SK-N-SH (cell line): ENCODE results near the gene CSRNP3. TPM values are rescaled to one million over a fixed set of nuclear protein-coding genes. Genes with fewer than 3 reads are reported as not detected.

Experiments used
- CTCF ChIA-PET: fragments of 300-600, 350-600 bp; formaldehyde crosslinking; extraction: SDS; loops from one replicate; lab custom pipeline; 2021; lab: Yijun Ruan, JAX
- POLR2A ChIA-PET: fragments of 350-600 bp; sonication (Branson Sonifier 250); formaldehyde crosslinking; extraction: SDS; loops from one replicate; lab custom pipeline; 2020; ENCODE audit warnings: antibody characterized with exemption, inconsistent platforms; lab: Yijun Ruan, JAX
- DNase-seq: peaks from one replicate; pipeline ENCODE4 v3.0.0; 2012
- H2AFZ ChIP-seq: fragments of 200-600 bp; sonication (generic); 2 replicates; pipeline ENCODE4 v1.8.1; 2016; ENCODE audit warnings: antibody characterized with exemption, mild to moderate bottlenecking, low read depth
- H3F3A ChIP-seq: fragments of 200-600 bp; sonication (generic); replicated peaks from 2 replicates; pipeline ENCODE3; 2016; ENCODE audit warnings: antibody characterized with exemption, mild to moderate bottlenecking; ENCODE audit not compliant: insufficient read depth
- H3K27ac ChIP-seq, 2 experiments: fragments of 200-500 bp in 1 of 2; fragments of 200-600 bp in 1 of 2; sonication (Bioruptor generic) in 1 of 2; sonication (generic), shearing (Covaris generic) in 1 of 2; 2 replicates each; pipeline versions ENCODE4 v1.5.1 to v1.6.1; 2014 to 2016; ENCODE audit warnings: low read depth in 2 of 2, inconsistent platforms in 1 of 2, low read length in 1 of 2, mild to moderate bottlenecking in 1 of 2, mixed read lengths in 1 of 2
- H3K27me3 ChIP-seq: fragments of 200-600 bp; sonication (generic), shearing (Covaris generic); 2 replicates; pipeline ENCODE4 v1.6.1; 2016; ENCODE audit warnings: mixed run types; ENCODE audit not compliant: insufficient read depth
- H3K36me3 ChIP-seq, 2 experiments: fragments of 200-500 bp in 1 of 2; fragments of 200-600 bp in 1 of 2; sonication (Bioruptor generic) in 1 of 2; sonication (generic) in 1 of 2; replicated peaks in 1 of 2; 2 replicates each; pipeline versions ENCODE3 to v1.5.1; 2014 to 2016; ENCODE audit warnings: low read length in 1 of 2, mild to moderate bottlenecking in 1 of 2; ENCODE audit not compliant: insufficient read depth in 2 of 2, control insufficient read depth in 1 of 2
- H3K4me1 ChIP-seq, 2 experiments: fragments of 200-500 bp in 1 of 2; fragments of 200-600 bp in 1 of 2; sonication (Bioruptor generic) in 1 of 2; sonication (generic), shearing (Covaris generic) in 1 of 2; 2 replicates each; pipeline versions ENCODE4 v1.5.1 to v1.6.1; 2014 to 2016; ENCODE audit warnings: low read depth in 1 of 2, low read length in 1 of 2, mixed run types in 1 of 2; ENCODE audit not compliant: insufficient read depth in 2 of 2, control insufficient read depth in 1 of 2
- H3K4me2 ChIP-seq: fragments of 200-600 bp; sonication (generic), shearing (Covaris generic); 2 replicates; pipeline ENCODE4 v1.6.1; 2017; ENCODE audit warnings: mixed run types
- H3K4me3 ChIP-seq, 2 experiments: fragments of 200-500 bp in 1 of 2; fragments of 200-600 bp in 1 of 2; sonication (Bioruptor generic) in 1 of 2; sonication (generic), shearing (Covaris generic) in 1 of 2; 2 replicates each; pipeline versions ENCODE4 v1.5.1 to v1.8.1; 2014 to 2016; ENCODE audit warnings: low read depth in 2 of 2, inconsistent platforms in 1 of 2, low read length in 1 of 2, mild to moderate bottlenecking in 1 of 2, mixed read lengths in 1 of 2, moderate library complexity in 1 of 2
- H3K79me2 ChIP-seq: fragments of 200-600 bp; sonication (generic); 2 replicates; pipeline ENCODE4 v1.8.1; 2017; ENCODE audit warnings: mild to moderate bottlenecking; ENCODE audit not compliant: insufficient read depth
- H3K9ac ChIP-seq: fragments of 200-600 bp; sonication (generic); 2 replicates; pipeline ENCODE4 v1.6.1; 2017; ENCODE audit warnings: mixed run types
- H3K9me2 ChIP-seq: fragments of 200-600 bp; sonication (generic); 2 replicates; pipeline ENCODE4 v1.6.1; 2017; ENCODE audit warnings: mixed run types
- H3K9me3 ChIP-seq: fragments of 200-600 bp; sonication (generic); 2 replicates; pipeline ENCODE4 v1.6.1; 2017; ENCODE audit warnings: mixed run types, mild to moderate bottlenecking, moderate library complexity
- H4K20me1 ChIP-seq: fragments of 200-600 bp; sonication (generic); 2 replicates; pipeline ENCODE4 v1.6.1; 2017; ENCODE audit warnings: mild to moderate bottlenecking, mixed run types; ENCODE audit not compliant: insufficient read depth
- EP300 ChIP-seq, 2 experiments: IDR thresholded peaks; 2 replicates each; pipeline versions ENCODE4 v1.4.0 to v1.6.1; 2012; ENCODE audit warnings: borderline replicate concordance in 1 of 2, low read depth in 1 of 2, low read length in 1 of 2
- FOXJ3 ChIP-seq: sonication (generic); formaldehyde crosslinking; IDR thresholded peaks from 2 replicates; pipeline ENCODE4 v1.5.1; 2020; ENCODE audit warnings: mild to moderate bottlenecking, missing genetic modification reagents
- FOXM1 ChIP-seq: IDR thresholded peaks from 2 replicates; pipeline ENCODE4 v1.4.0; 2012; ENCODE audit warnings: low read depth, mild to moderate bottlenecking
- GABPA ChIP-seq: IDR thresholded peaks from 2 replicates; pipeline ENCODE4 v1.4.0; 2012; ENCODE audit warnings: low read depth, mild to moderate bottlenecking
- GATA2 ChIP-seq: sonication (generic); formaldehyde crosslinking; IDR thresholded peaks from 2 replicates; pipeline ENCODE4 v1.5.0; 2020; ENCODE audit warnings: mild to moderate bottlenecking, missing genetic modification reagents
- JUND ChIP-seq: IDR thresholded peaks from 2 replicates; pipeline ENCODE4 v1.4.0; 2012
- MEF2A ChIP-seq: IDR thresholded peaks from 2 replicates; pipeline ENCODE4 v1.4.0; 2012; ENCODE audit warnings: low read depth, borderline replicate concordance
- MXI1 ChIP-seq: IDR thresholded peaks from 2 replicates; pipeline ENCODE4 v1.6.1; 2012; ENCODE audit warnings: mild to moderate bottlenecking, low read depth, low read length, improper control_type of control experiment
- NRF1 ChIP-seq: IDR thresholded peaks from 2 replicates; pipeline ENCODE4 v1.6.1; 2012; ENCODE audit warnings: low read depth, mild to moderate bottlenecking, low read length
- RCOR1 ChIP-seq: fragments of 150-350 bp; IDR thresholded peaks from 2 replicates; pipeline ENCODE4 v1.6.1; 2017; ENCODE audit warnings: antibody characterized with exemption, low read length
- RFX5 ChIP-seq: IDR thresholded peaks from 2 replicates; pipeline ENCODE4 v1.6.1; 2012; ENCODE audit warnings: mild to moderate bottlenecking, improper control_type of control experiment, low read length
- SIN3A ChIP-seq: IDR thresholded peaks from 2 replicates; pipeline ENCODE4 v1.6.1; 2012; ENCODE audit warnings: low read depth, mild to moderate bottlenecking, low read length, moderate library complexity, borderline replicate concordance
- TAF1 ChIP-seq: IDR thresholded peaks from 2 replicates; pipeline ENCODE4 v1.6.1; 2012; ENCODE audit warnings: low read depth, mild to moderate bottlenecking, low read length, moderate library complexity, borderline replicate concordance
- TCF12 ChIP-seq: IDR thresholded peaks from 2 replicates; pipeline ENCODE4 v1.4.0; 2012
- YY1 ChIP-seq: IDR thresholded peaks from 2 replicates; pipeline ENCODE4 v1.4.0; 2012; ENCODE audit warnings: low read depth, mild to moderate bottlenecking
- polyA plus RNA-seq, 3 experiments: library from polyadenylated mRNA; depleted of rRNA; stranded (reverse); fragments of >200 nt; gene quantifications; 2 replicates each; pipeline ENCODE4 v1.2.3, GENCODE V29; 2012
- TF ChIP-seq, protein P1 (sequence below): IDR thresholded peaks from 2 replicates; pipeline ENCODE4 v1.4.0; 2012; ENCODE audit warnings: low read depth, borderline replicate concordance
- TF ChIP-seq, protein P2 (sequence below): fragments of 200-600 bp; sonication (generic); IDR thresholded peaks from 2 replicates; pipeline ENCODE4 v1.6.1; 2017; ENCODE audit warnings: antibody characterized with exemption, mild to moderate bottlenecking, moderate library complexity
- TF ChIP-seq, protein P3 (sequence below): fragments of 150-350 bp; IDR thresholded peaks from 2 replicates; pipeline ENCODE4 v1.6.1; 2017; ENCODE audit warnings: antibody characterized with exemption, low read length, low read depth, borderline replicate concordance
- TF ChIP-seq, protein P4 (sequence below): IDR thresholded peaks from 2 replicates; pipeline ENCODE4 v1.4.0; 2012; ENCODE audit warnings: low read depth
- TF ChIP-seq, protein P5 (sequence below): IDR thresholded peaks from 2 replicates; pipeline ENCODE4; 2012
- TF ChIP-seq, protein P6 (sequence below): IDR thresholded peaks from 2 replicates; pipeline ENCODE4 v1.6.1; 2012; ENCODE audit warnings: mild to moderate bottlenecking, low read depth, low read length, moderate library complexity

Gene CSRNP3
- polyA plus RNA-seq, 1 of the 3 experiments (the other 2 are of a cell fraction), result 1.0 TPM

DNA sequence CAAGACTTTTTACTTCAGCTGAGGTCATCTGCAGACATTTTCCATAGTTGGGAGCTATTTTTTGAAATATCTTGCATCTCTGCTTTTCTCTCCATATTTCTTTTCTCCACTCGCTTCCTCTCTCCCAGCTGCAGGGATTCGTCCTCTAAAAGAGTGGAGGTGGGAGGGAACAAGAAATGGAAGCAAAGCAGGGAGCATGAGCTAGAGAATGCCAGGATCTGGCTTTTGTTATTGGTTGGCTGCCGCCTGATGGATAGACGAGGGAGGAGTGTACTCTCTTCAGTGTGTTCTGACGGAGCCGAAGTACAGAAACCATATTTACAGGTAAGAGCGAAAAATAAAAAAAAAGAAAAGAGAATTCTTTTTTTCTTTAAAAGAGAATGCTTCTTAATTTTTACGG lies at the start of gene CSRNP3 (continued):
- TF ChIP-seq, protein P1, sequence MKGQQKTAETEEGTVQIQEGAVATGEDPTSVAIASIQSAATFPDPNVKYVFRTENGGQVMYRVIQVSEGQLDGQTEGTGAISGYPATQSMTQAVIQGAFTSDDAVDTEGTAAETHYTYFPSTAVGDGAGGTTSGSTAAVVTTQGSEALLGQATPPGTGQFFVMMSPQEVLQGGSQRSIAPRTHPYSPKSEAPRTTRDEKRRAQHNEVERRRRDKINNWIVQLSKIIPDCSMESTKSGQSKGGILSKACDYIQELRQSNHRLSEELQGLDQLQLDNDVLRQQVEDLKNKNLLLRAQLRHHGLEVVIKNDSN, result no peak
- TF ChIP-seq GABPA (no peak), MEF2A (no peak), TCF12 (no peak), NRF1 (peak; percentile 52), GATA2 (CRISPR knock-in tag) (peak; percentile 21; the same call in 1 of the 2 replicates), RFX5 (peak; percentile 50)
- TF ChIP-seq, protein P2, sequence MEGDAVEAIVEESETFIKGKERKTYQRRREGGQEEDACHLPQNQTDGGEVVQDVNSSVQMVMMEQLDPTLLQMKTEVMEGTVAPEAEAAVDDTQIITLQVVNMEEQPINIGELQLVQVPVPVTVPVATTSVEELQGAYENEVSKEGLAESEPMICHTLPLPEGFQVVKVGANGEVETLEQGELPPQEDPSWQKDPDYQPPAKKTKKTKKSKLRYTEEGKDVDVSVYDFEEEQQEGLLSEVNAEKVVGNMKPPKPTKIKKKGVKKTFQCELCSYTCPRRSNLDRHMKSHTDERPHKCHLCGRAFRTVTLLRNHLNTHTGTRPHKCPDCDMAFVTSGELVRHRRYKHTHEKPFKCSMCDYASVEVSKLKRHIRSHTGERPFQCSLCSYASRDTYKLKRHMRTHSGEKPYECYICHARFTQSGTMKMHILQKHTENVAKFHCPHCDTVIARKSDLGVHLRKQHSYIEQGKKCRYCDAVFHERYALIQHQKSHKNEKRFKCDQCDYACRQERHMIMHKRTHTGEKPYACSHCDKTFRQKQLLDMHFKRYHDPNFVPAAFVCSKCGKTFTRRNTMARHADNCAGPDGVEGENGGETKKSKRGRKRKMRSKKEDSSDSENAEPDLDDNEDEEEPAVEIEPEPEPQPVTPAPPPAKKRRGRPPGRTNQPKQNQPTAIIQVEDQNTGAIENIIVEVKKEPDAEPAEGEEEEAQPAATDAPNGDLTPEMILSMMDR, result no peak
- TF ChIP-seq, protein P3, sequence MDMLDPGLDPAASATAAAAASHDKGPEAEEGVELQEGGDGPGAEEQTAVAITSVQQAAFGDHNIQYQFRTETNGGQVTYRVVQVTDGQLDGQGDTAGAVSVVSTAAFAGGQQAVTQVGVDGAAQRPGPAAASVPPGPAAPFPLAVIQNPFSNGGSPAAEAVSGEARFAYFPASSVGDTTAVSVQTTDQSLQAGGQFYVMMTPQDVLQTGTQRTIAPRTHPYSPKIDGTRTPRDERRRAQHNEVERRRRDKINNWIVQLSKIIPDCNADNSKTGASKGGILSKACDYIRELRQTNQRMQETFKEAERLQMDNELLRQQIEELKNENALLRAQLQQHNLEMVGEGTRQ, result no peak

DNA sequence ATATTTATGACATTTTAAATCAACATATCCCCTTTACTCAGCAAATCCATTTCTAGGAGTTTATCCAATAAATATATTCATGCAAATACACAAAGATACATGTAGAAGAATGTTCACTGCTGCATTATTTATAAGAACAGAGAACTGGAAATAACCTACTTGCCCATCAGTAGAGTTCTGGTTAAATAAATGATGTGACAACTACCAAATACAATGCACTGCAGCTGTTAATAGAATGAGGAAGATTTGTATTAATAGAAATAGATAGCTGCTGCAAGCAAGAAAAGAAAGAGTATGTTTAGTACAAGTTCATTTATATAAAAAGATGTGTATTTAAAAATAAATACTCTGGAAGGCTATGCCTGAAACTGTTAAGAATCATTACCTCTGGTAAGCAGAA lies 49.3 kb upstream of the CSRNP3 start:
- H3K4me1 ChIP-seq, result no peaks in the 10 kb centered on the region
- no peak for TF ChIP-seq EP300 (IDR thresholded peaks at IDR 0.05; ENCODE audit: borderline replicate concordance in 1 of 2, low read depth in 1 of 2, low read length in 1 of 2)
- TF ChIP-seq, protein P4, sequence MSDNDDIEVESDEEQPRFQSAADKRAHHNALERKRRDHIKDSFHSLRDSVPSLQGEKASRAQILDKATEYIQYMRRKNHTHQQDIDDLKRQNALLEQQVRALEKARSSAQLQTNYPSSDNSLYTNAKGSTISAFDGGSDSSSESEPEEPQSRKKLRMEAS, result no peak
- TF ChIP-seq, protein P5, sequence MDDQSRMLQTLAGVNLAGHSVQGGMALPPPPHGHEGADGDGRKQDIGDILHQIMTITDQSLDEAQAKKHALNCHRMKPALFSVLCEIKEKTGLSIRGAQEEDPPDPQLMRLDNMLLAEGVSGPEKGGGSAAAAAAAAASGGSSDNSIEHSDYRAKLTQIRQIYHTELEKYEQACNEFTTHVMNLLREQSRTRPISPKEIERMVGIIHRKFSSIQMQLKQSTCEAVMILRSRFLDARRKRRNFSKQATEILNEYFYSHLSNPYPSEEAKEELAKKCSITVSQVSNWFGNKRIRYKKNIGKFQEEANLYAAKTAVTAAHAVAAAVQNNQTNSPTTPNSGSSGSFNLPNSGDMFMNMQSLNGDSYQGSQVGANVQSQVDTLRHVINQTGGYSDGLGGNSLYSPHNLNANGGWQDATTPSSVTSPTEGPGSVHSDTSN, result no peak
- TF ChIP-seq JUND, result no peak
- no peak for TF ChIP-seq SIN3A
- TF ChIP-seq YY1, result no peak
- TF ChIP-seq, protein P1, result no peak
- no peak for TF ChIP-seq RCOR1
- TF ChIP-seq, protein P3, result no peak
- TF ChIP-seq TAF1, result no peak
- TF ChIP-seq FOXJ3 (CRISPR knock-in tag), result no peak
- TF ChIP-seq FOXM1, result no peak
- TF ChIP-seq MEF2A, result no peak
- no peak for TF ChIP-seq MXI1
- TF ChIP-seq NRF1, result no peak
- TF ChIP-seq, protein P6, sequence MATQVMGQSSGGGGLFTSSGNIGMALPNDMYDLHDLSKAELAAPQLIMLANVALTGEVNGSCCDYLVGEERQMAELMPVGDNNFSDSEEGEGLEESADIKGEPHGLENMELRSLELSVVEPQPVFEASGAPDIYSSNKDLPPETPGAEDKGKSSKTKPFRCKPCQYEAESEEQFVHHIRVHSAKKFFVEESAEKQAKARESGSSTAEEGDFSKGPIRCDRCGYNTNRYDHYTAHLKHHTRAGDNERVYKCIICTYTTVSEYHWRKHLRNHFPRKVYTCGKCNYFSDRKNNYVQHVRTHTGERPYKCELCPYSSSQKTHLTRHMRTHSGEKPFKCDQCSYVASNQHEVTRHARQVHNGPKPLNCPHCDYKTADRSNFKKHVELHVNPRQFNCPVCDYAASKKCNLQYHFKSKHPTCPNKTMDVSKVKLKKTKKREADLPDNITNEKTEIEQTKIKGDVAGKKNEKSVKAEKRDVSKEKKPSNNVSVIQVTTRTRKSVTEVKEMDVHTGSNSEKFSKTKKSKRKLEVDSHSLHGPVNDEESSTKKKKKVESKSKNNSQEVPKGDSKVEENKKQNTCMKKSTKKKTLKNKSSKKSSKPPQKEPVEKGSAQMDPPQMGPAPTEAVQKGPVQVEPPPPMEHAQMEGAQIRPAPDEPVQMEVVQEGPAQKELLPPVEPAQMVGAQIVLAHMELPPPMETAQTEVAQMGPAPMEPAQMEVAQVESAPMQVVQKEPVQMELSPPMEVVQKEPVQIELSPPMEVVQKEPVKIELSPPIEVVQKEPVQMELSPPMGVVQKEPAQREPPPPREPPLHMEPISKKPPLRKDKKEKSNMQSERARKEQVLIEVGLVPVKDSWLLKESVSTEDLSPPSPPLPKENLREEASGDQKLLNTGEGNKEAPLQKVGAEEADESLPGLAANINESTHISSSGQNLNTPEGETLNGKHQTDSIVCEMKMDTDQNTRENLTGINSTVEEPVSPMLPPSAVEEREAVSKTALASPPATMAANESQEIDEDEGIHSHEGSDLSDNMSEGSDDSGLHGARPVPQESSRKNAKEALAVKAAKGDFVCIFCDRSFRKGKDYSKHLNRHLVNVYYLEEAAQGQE, result no peak

More for the DNA sequence above, 49.3 kb upstream of the CSRNP3 start:
- Histone ChIP-seq H3K36me3 (no peaks in the 10 kb centered on the region), H3K9me2 (no peaks in the 10 kb centered on the region), H3F3A (no peaks in the 10 kb centered on the region), H3K4me3 (no peak overlapping the region), H3K27me3 (no peaks in the 10 kb centered on the region), H3K79me2 (no peaks in the 10 kb centered on the region), H3K27ac (no peak overlapping the region), H4K20me1 (no peaks in the 10 kb centered on the region), H3K9ac (no peak overlapping the region), H2AFZ (no peak overlapping the region), H3K4me2 (no peak overlapping the region), H3K9me3 (no peaks in the 10 kb centered on the region)
- no peak for DNase-seq
- ChIA-PET POLR2A (no interaction called here), CTCF (interaction anchor here (1.3 kb wide), 1 partner anchor 19 kb away, joined by 4 read pairs; no protein-coding TSS in a partner anchor)
